ENCODE results near the gene ITM2C.

ITM2C gene

DNA sequence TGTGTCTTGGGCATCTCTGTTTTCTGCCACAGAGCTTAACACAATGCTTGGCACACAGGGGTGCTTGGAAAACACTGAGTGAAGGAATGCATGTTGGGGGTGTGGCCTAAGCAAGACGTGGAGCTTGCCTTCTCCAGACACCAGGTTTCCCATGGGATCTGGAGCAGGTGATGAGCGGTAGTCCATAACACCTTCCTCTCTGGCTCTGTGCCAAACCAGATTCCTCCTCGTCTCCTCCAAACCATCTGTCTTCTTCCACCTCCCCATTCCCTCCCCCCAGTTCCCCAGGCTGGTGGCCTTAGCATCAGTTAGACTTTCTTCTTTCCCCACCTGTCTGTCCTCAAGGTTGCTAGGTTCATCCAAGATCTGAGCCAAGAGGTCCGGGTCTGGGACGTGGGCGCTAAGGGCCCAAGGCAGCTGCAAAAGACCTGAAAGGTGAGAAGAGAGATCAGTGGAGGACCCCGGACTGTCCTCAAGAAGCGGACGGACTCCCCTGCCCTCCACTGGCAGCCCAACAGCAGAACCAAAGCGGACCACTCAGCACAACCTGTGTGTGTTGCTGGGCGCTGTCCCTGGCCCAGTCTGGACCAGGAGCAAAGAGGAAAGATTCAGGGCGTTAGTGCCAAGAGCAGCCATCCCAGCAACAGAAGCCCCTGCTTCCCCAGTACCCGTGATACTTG, 1.2 kb upstream of the ITM2C start:
- in situ Hi-C loops (cut with HindIII; ENCODE audit: low pct_unique_long_range_greater_than_20kb, low sequenced_read_pairs): no loop called here
- TF ChIP-seq JUND (IDR thresholded peaks at IDR 0.05; ENCODE audit: low read depth): no peak
- no peak for DNase-seq (ENCODE audit: low read depth in 1 of 2, low spot score in 1 of 2)

DNA sequence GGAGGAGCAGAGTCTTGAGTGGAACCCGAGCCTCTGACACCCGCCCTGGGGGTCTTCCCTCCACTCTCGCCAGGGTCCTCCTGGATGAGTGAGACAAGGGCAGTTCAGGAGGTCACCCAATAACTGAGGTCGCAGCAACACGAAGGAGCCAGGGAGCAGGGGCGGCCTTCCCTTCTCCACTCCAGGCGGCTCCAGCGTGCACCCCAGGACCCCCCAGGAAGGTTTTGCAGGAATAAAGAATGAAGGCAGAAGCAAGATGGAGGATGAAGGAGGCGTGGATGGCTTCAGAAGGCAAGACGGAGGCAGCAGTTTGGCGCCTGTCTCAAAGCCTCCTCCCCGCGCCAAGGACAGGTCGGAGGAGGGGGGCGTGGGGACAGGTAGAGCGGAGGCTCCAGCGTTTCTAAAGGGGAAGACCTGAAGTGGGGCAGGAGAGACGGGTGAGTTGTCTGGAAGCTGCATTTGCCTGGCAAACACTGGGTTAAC, 579 bp upstream of the ITM2C start:
- DNase-seq (ENCODE audit: low read depth in 1 of 2, low spot score in 1 of 2): no peak
- in situ Hi-C loops (cut with HindIII; ENCODE audit: low pct_unique_long_range_greater_than_20kb, low sequenced_read_pairs): no loop called here
- TF ChIP-seq JUND (IDR thresholded peaks at IDR 0.05; ENCODE audit: low read depth): no peak

DNA sequence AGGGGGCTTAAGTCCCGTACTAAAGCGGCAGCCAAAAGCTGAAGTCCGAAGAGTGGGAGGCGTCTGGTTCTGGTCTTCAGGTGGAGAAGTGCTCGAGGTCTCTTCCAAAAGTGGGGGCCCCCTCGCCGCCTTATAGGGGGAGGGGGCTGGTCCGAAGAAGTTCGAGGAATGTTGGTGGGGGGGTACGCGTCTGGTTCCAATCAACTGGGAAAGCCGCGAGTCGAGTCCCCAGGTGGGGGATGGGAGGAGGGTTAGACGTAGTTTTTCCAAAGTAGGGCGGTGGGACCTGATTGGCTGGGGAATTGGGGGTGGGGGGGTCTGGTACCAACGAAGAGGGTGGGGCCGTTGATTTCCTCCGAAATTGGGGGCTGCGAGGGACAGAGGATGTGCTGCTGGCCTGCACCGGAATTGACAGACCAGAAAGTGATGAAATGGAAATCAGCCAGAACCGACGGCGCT, 594 bp downstream of the ITM2C start:
- peak in 1 of 2 experiments; percentile 22 for DNase-seq (ENCODE audit: low read depth in 1 of 2, low spot score in 1 of 2)
- no peak for TF ChIP-seq JUND (IDR thresholded peaks at IDR 0.05; ENCODE audit: low read depth)
- in situ Hi-C loops (cut with HindIII; ENCODE audit: low pct_unique_long_range_greater_than_20kb, low sequenced_read_pairs): no loop called here

DNA sequence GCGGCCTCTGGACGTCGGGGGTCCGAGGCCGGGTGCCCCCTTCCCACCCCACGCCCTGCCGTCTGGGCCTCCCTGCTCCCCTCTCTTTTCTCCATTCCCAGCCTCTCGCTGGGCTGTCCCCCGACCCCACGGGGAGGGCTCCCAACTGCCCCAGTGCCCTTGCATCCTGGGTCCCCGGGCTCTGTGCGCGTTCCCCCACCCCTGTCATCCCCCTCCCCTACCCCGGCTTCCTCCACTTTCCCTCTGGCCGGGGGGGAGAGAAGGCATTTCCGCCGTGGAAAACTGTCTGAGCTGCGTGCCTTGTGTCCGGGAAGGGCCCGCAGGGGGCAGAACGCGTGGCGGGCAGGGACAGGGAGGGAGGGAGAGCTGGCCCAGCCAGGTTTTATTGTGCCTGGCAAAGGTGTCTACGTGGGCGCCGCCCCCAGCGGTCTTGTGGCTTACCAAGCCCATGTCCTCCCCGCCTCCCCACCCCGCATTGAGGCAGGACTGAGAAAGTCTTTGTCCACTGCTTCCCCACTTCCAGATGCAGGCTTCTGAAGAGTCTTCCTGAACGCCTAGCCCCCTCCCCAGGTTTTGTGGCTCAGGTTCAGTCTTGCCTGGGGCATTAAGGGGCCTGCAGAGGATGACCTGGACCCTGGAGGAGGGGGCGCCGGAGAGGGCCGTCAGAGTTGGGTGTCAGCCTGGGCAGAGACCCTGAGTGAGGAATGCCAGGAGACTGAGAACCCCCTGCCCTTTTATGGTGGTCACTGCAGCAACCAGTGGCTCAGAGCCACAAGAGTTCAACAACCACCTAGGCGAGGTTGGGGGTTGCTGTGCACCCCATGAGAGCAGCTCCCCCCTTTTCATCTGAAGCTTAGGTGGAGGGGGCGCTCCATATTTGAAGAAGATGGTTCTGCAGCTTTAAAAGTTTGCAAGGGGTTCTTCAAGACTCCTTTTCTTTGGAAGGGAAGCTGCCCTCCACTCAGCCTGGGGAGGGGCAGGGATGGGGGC, 1.3 kb downstream of the ITM2C start:
- TF ChIP-seq JUND (IDR thresholded peaks at IDR 0.05; ENCODE audit: low read depth): no peak
- peak; percentile 15 to 26 for DNase-seq (ENCODE audit: low read depth in 1 of 2, low spot score in 1 of 2)
- in situ Hi-C loops (cut with HindIII; ENCODE audit: low pct_unique_long_range_greater_than_20kb, low sequenced_read_pairs): no loop called here

DNA sequence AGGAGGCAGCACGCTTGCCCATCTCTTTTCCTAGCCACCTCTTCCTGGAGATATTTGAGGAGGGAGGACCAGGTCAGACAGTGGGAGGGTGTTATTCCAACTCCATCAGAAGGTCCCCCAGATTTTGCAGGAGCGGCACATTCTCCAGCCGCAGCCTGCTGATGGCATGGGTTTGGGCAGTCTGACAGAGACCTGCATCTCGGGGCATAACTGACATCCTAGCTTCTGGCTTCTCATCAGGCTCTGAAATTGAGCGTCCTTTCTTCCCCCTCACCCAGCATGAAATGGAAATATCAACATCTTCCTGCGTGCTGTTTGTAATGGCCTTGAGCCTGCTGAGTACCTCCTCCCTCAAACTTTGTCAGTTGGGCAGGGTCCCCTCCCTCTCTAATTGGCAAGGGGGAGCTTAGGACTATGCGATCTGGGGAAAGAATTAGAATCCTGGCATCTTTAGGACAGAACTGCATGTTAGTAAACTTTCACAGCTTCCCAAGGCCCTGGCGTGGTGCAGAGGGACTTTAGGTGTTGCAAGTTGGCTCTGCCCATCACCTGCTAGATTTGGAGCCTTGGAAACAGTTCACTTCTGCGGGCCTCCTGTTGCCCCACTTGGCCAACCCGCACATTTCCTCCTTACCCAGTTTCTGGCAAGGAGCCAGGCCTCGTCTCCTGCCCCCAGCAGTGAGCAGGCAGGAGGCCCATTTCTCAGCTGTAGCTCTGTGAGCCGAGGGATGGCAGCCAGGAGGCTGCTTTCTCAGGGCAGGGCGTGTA, 2.2 kb downstream of the ITM2C start:
- TF ChIP-seq JUND (IDR thresholded peaks at IDR 0.05; ENCODE audit: low read depth): no peak
- DNase-seq (ENCODE audit: low read depth in 1 of 2, low spot score in 1 of 2): no peak
- in situ Hi-C loops (cut with HindIII; ENCODE audit: low pct_unique_long_range_greater_than_20kb, low sequenced_read_pairs): no loop called here

DNA sequence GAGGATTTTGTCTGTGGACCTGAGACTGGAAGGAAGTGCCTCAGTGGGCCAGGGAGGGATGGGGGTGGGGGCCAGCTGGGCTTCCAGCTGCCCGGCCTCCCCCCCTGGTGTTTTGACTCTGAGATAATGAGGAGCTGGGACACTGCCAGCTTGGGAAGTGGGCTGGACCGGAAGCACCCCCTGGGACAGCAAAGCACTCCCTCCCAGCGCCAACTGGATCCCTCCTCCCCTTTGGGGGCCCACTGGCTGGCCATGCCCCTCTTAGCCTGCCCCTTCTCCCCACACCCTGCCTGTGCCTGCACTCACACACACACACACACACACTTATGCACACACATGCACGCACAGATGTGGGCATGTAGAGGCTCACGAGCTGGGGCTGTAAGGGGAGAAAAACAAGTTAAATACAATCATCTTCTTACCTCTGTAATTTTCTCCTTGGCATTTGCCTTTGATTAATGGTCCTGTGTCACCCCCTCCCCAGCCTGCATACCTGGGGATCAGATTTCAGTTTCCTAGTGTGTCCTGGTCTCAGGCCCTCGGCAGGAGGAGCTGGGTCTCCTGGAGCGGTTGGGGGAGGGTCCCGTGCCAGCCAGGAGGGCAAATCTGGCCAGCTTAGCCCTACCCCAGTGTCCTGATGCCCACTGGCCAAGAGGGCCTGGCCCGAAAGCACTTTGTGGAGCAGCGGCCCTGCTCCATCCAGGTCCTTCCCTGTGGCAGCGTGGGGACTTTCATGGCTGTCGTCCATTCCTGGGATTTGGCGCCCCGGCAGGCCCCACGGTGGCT, 3.6 kb downstream of the ITM2C start:
- TF ChIP-seq JUND (IDR thresholded peaks at IDR 0.05; ENCODE audit: low read depth): no peak
- in situ Hi-C loops (cut with HindIII; ENCODE audit: low pct_unique_long_range_greater_than_20kb, low sequenced_read_pairs): no loop called here
- DNase-seq (ENCODE audit: low read depth in 1 of 2, low spot score in 1 of 2): no peak

DNA sequence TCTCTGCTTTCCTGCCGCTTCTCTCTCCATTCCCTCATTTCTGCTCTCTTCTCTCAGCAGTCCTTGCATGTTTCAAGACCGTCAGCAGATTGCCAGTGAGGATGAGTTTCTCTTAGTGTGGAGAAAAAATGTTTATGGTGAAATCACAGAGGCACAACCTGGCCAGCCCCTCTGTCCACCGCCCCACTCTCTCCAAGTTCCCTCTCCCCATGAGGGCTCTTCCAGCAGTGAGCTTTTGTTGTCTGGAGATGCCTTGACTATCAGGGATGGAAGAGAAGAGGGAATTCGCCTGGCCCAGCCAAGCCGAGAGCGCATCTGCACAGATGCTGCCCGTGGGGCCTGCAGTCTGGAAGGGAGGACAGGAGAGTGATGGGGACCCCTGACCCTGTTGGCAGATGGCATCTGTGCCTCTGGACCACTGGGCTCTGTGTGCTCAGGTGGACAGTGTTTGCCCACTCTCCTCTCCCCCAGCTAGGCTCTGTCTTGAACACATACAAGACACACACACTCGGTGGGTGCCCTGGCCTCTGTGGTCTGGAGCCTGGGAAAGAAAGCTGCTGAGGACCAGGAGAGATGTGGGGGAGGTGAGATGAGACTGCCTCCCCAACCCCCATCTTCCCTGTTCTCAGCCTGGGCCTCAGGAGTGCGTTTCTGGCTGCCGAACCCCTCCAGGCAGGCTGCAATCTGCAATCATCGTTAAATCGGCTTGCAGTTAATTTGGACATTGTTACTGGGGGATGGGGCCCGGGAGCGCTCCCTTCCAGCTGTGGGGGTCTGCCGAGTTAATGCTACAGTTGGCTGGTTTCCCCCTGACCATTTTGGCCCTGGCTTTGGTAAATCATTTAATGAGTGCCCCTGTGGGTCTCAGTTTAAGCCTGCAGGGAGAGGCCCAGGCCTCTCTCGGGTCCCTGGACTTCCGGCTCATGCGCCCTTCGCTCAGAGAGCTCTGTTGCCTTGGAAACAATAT, 4.5 kb downstream of the ITM2C start:
- DNase-seq (ENCODE audit: low read depth in 1 of 2, low spot score in 1 of 2): no peak
- TF ChIP-seq JUND (IDR thresholded peaks at IDR 0.05; ENCODE audit: low read depth): no peak
- in situ Hi-C loops (cut with HindIII; ENCODE audit: low pct_unique_long_range_greater_than_20kb, low sequenced_read_pairs): no loop called here

DNA sequence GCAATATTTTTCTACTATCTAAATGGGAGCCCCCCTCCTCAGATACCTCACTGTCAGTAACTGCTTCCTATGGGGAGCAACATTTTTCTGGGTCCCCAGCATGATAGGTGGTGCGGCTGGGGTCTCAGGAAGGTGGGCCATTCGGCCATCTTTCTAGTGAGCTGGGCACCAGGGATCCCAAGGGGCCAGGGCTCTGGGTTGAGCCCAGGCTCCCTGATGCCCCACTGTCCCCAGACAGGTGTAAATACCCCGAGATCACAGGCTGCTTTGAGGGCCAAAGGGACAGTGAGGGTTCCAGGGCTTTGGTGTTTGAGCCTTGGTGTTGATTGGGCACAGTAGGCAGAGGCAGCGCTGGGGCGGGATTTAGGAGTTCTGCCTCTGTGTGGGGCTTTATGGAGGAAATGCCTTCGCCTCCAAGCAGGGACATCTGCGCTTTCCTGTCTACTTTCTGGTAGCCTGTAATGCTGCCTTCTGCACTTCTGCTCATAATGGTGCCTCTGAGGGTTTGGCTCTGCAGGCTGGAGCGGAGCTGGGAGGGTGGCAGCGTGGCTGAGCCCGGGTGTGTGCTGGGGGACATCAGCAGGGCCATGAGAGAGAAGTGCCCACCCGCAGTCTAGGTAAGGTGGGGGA, 5.3 kb downstream of the ITM2C start:
- TF ChIP-seq JUND (IDR thresholded peaks at IDR 0.05; ENCODE audit: low read depth): no peak
- in situ Hi-C loops (cut with HindIII; ENCODE audit: low pct_unique_long_range_greater_than_20kb, low sequenced_read_pairs): no loop called here
- DNase-seq (ENCODE audit: low read depth in 1 of 2, low spot score in 1 of 2): no peak

DNA sequence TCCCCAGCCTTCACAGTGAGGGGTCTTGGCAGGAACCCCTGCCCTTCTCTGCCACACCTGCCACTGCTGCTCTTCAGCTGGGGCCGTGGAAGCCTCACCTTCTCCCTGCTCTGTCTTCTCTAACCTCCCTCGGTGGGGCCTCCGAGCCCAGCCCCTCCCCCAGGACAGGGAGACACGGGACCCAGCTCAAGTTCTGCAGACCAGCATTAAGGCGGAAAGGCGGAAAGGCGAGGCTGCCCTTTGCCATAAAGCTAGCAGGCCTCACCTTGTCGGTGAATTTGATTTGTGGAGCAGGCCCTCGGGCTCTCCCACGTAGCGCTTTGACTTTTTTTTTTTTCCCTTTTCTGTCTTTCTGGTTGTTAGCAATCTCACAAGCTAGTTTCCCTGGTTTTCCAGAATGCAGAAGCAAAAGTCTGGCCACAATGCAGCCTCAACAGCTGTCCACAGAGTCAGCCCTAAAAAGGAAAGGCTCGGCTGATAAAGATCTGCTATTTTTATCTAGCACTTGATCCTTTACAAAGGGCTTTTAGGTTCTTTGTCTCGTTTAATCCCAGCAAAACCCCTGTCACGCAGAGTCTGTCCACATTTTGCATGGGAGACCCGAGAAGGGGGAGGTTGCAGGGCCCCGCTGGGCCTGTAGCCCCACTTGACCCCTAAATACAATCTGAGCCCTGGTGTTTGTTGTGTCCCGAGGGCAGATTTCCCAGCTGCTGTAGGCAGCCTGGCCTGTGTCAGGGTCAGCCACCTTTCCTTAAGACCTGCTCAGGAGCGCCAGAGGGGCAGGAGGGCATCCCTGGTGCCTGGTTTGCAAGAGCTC, 6.0 kb downstream of the ITM2C start:
- in situ Hi-C loops (cut with HindIII; ENCODE audit: low pct_unique_long_range_greater_than_20kb, low sequenced_read_pairs): no loop called here
- no peak for TF ChIP-seq JUND (IDR thresholded peaks at IDR 0.05; ENCODE audit: low read depth)
- DNase-seq (ENCODE audit: low read depth in 1 of 2, low spot score in 1 of 2): no peak

Data from T47D (cell line).